ENCODE measurements around the gene PCCA. TPM values are rescaled to one million over a fixed set of nuclear protein-coding genes. Genes with fewer than 3 reads are reported as not detected.

PCCA gene
- total and polyA plus RNA-seq, 2 donors (not counting 3 experiments of a cell fraction or from before 2014, with no cell fraction given) = 5.7 to 20.2 TPM

GRCh38 chr13:100561599-100562204, 472.8 kb downstream of the PCCA start:
- Histone ChIP-seq H4K20me1 (replicated peaks; ENCODE audit: control insufficient read depth, extremely low read depth, insufficient read depth, low read length) (no peaks in the 10 kb centered on the region), H3K9me1 (replicated peaks; ENCODE audit: control insufficient read depth, extremely low read depth, insufficient read depth, low read length) (no peaks in the 10 kb centered on the region), H3K4me2 (ENCODE audit: insufficient read depth, low read length) (no peak overlapping the region), H3K9me3 (replicated peaks; ENCODE audit: control insufficient read depth, insufficient read depth, low read length) (no peaks in the 10 kb centered on the region), H3K79me2 (ENCODE audit: control insufficient read depth, insufficient read depth, low read length) (no peaks in the 10 kb centered on the region), H3K27ac (ENCODE audit: insufficient read depth, low read depth, low read length) (no peak overlapping the region), H2AFZ (ENCODE audit: low read depth, low read length) (no peak overlapping the region), H3K4me3 (replicated peaks in 1 of 3; ENCODE audit: insufficient read depth in 1 of 3, low read depth in 1 of 3, low read length in 3 of 3) (no peak overlapping the region), H3K27me3 (ENCODE audit: control insufficient read depth in 2 of 2, insufficient read depth in 2 of 2, low read length in 2 of 2) (no peaks in the 10 kb centered on the region), H3K36me3 (ENCODE audit: control insufficient read depth in 2 of 2, extremely low read depth in 1 of 2, insufficient read depth in 2 of 2, low read length in 2 of 2) (no peaks in the 10 kb centered on the region), H3K9ac (replicated peaks; ENCODE audit: extremely low read depth, insufficient read depth, low read length) (no peak overlapping the region), H3K4me1 (ENCODE audit: control insufficient read depth, extremely low read depth, insufficient read depth, low read length) (no peaks in the 10 kb centered on the region)
- BruUV-seq (replicated peaks) = no TSS peak
- FAIRE-seq = no peak
- dilution Hi-C loops (cut with MboI; ENCODE audit: extremely low pct_ligation_motif_present, low sequenced_read_pairs) (no loop called here), intact Hi-C loops (cut with micrococcal nuclease) (no loop called here)
- TF ChIP-seq JUN (IDR thresholded peaks at IDR 0.05; ENCODE audit: borderline replicate concordance, insufficient read depth, insufficient read length, low read depth) (no peak), EZH2 (IDR thresholded peaks at IDR 0.05; ENCODE audit: borderline replicate concordance, low read depth, low read length, severe bottlenecking) (no peak), GATA2 (IDR thresholded peaks at IDR 0.05; ENCODE audit: insufficient read depth, insufficient read length, low read depth, low read length) (no peak), FOS (IDR thresholded peaks at IDR 0.05; ENCODE audit: borderline replicate concordance, insufficient read depth, low read length) (no peak), MYC (IDR thresholded peaks at IDR 0.05; ENCODE audit: low read depth, low read length) (no peak), CTCF (IDR thresholded peaks at IDR 0.05; ENCODE audit: extremely low read depth in 1 of 2, insufficient read depth in 1 of 2, low read depth in 1 of 2, low read length in 2 of 2) (no peak), POLR2A (IDR thresholded peaks at IDR 0.05; ENCODE audit: low read depth, low read length) (no peak), MAX (IDR thresholded peaks at IDR 0.05; ENCODE audit: insufficient read depth, insufficient read length) (no peak), POLR2AphosphoS5 (IDR thresholded peaks at IDR 0.05; ENCODE audit: insufficient read depth, low read depth, low read length) (no peak)
- DNase-seq (ENCODE audit: low read depth, low spot score) = no peak
- CTCF ChIA-PET = interaction anchor here (1.1 to 4.1 kb wide), 2 partner anchors 11 to 12 kb away, joined by 5 to 25 read pairs; no protein-coding TSS in a partner anchor
- POLR2A ChIA-PET = no interaction called here
